Measurements from ENCODE around the gene SEBOX. TPM values are rescaled to one million over a fixed set of nuclear protein-coding genes. Genes with fewer than 3 reads are reported as not detected.

SEBOX gene
- total RNA-seq, 2 donors from 2014 or later = not detected

- Mint-ChIP-seq H3K27ac (peak overlapping the region; percentile 96), H3K27me3 (no peaks in the 10 kb centered on the region), H3K4me3 (peak overlapping the region; percentile 93), H3K4me1 (peaks cover 30% of the 10 kb centered on the region), H3K36me3 (ENCODE audit: low read depth) (peaks cover 24% of the 10 kb centered on the region), H3K9me3 (no peaks in the 10 kb centered on the region)
- no peak for ATAC-seq (replicated peaks)
Measured at GRCh38 chr17:28334171-28334570, 30.8 kb downstream of the SEBOX start.

GRCh38 chr17:28333083-28333746 lies 31.8 kb downstream of the SEBOX start:
- Mint-ChIP-seq H3K27me3 (no peaks in the 10 kb centered on the region), H3K36me3 (ENCODE audit: low read depth) (peaks cover 34% of the 10 kb centered on the region), H3K4me3 (peak overlapping the region; percentile 93), H3K4me1 (peaks cover 30% of the 10 kb centered on the region), H3K9me3 (no peaks in the 10 kb centered on the region), H3K27ac (no peak overlapping the region)
- no peak for ATAC-seq (replicated peaks)

GRCh38 chr17:28331891-28332420 lies 33.0 kb downstream of the SEBOX start:
- Mint-ChIP-seq H3K36me3 (ENCODE audit: low read depth) (peaks cover 46% of the 10 kb centered on the region), H3K27ac (peak overlapping the region; percentile 40), H3K9me3 (no peaks in the 10 kb centered on the region), H3K27me3 (no peaks in the 10 kb centered on the region), H3K4me3 (no peak overlapping the region), H3K4me1 (peaks cover 31% of the 10 kb centered on the region)
- no peak for ATAC-seq (replicated peaks)

GRCh38 chr17:28330671-28331070 lies 34.3 kb downstream of the SEBOX start:
- no peaks in the 10 kb centered on the region for H3K27me3 Mint-ChIP-seq
- H3K4me1 Mint-ChIP-seq = peaks cover 32% of the 10 kb centered on the region
- no peak for ATAC-seq (replicated peaks)
- no peaks in the 10 kb centered on the region for H3K9me3 Mint-ChIP-seq
- H3K36me3 Mint-ChIP-seq (ENCODE audit: low read depth) = peaks cover 59% of the 10 kb centered on the region
- H3K27ac Mint-ChIP-seq = no peak overlapping the region
- no peak overlapping the region for H3K4me3 Mint-ChIP-seq

- no peaks in the 10 kb centered on the region for H3K27me3 Mint-ChIP-seq
- ATAC-seq (replicated peaks) = no peak
- H3K9me3 Mint-ChIP-seq = no peaks in the 10 kb centered on the region
- H3K27ac Mint-ChIP-seq = peak overlapping the region; percentile 88
- no peak overlapping the region for H3K4me3 Mint-ChIP-seq
- peaks cover 20% of the 10 kb centered on the region for H3K4me1 Mint-ChIP-seq
- peaks cover 64% of the 10 kb centered on the region for H3K36me3 Mint-ChIP-seq (ENCODE audit: low read depth)
Measured at GRCh38 chr17:28328325-28328724, 36.7 kb downstream of the SEBOX start.

DNA sequence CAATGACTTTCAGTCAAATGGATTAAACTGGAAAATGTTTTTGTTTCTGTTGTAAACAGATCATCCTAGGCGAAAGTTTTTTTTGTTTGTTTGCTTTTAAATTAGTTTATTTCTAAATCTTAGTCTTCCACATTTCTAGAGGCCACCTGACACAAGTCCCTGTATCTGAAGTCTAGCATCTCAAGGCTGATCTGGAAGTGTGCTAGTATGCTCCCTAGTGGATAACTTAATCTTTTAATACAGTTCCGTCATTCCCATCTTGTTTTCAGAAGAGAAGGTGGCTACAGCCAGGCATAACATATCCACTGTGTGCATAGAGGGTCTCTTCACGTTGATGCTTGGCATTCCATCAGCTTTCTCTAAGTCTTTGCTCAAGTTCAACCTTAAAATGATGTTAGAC lies 37.3 kb downstream of the SEBOX start:
- H3K4me3 Mint-ChIP-seq = peak overlapping the region; percentile 60
- no peak for ATAC-seq (replicated peaks)
- H3K27ac Mint-ChIP-seq = peak overlapping the region; percentile 88
- no peaks in the 10 kb centered on the region for H3K9me3 Mint-ChIP-seq
- H3K36me3 Mint-ChIP-seq (ENCODE audit: low read depth) = peaks cover 64% of the 10 kb centered on the region
- H3K4me1 Mint-ChIP-seq = peaks cover 20% of the 10 kb centered on the region
- no peaks in the 10 kb centered on the region for H3K27me3 Mint-ChIP-seq

- H3K27ac Mint-ChIP-seq = peak overlapping the region; percentile 88
- H3K4me3 Mint-ChIP-seq = peak overlapping the region; percentile 60
- no peaks in the 10 kb centered on the region for H3K27me3 Mint-ChIP-seq
- peaks cover 66% of the 10 kb centered on the region for H3K36me3 Mint-ChIP-seq (ENCODE audit: low read depth)
- no peaks in the 10 kb centered on the region for H3K9me3 Mint-ChIP-seq
- peaks cover 16% of the 10 kb centered on the region for H3K4me1 Mint-ChIP-seq
- ATAC-seq (replicated peaks) = peak; percentile 100
Measured at GRCh38 chr17:28327031-28327607, 37.9 kb downstream of the SEBOX start.

DNA sequence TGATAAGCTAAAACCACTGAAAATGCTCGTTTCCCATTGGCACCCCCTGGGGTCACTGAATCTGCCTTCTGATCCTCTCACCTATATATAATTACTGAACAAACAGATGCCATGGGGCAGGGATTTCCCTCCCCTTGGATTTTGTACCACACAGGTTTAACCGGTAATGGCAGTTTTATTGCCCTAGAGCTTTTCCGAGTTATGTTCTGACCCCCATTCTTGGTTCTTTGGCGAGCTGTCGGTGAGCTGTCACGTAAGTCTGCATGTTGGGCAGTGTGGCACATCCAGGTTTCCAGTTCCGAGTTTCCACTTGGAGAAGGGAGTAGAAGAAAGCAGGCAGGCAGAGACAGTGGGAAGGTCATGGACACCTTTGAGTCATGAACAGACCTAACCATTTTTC lies 38.9 kb downstream of the SEBOX start:
- Mint-ChIP-seq H3K9me3 (no peaks in the 10 kb centered on the region), H3K4me1 (peaks cover 18% of the 10 kb centered on the region), H3K27ac (peak overlapping the region; percentile 88), H3K27me3 (no peaks in the 10 kb centered on the region), H3K4me3 (no peak overlapping the region), H3K36me3 (ENCODE audit: low read depth) (peaks cover 63% of the 10 kb centered on the region)
- no peak for ATAC-seq (replicated peaks)

DNA sequence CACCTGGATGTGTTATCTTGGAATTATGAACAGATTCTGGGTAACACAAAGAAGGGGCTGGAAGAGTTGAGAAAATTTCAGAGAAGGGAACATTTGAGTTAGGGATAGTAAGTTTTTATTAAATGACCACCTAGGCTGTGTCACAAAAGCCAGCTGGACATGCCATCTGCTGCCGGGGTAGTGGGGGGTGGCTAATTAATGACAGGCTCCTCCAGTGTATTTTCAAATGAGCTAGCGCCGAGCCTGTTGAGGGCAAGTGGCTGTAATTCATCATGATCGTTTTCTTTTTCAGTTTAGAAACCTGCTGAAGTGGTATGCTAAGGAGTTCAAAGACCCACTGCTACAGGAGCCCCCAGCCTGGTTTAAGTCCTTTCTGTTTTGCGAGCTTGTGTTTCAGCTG lies 39.8 kb downstream of the SEBOX start:
- no peak for ATAC-seq (replicated peaks)
- H3K9me3 Mint-ChIP-seq = no peaks in the 10 kb centered on the region
- H3K4me3 Mint-ChIP-seq = no peak overlapping the region
- H3K27ac Mint-ChIP-seq = no peak overlapping the region
- peaks cover 69% of the 10 kb centered on the region for H3K36me3 Mint-ChIP-seq (ENCODE audit: low read depth)
- H3K27me3 Mint-ChIP-seq = no peaks in the 10 kb centered on the region
- H3K4me1 Mint-ChIP-seq = peaks cover 27% of the 10 kb centered on the region

DNA sequence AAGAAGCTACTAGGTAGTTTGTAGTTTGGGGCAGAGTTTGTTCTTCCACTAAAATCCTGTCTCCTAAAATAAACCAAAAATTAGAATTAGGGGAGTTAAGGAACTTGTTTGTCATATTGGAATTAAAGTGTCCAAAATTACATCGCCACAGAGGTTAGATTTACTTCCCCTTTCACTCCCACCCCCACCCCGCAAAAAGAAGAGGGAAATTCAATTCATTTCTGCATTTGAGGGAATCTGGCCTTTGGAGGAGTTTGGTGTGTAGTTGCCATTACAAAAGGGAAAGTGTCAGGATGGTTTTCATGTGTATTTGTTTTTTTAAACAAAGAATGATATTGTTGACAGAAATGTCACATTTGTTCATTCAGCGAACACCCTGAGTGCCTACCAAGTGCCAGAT lies 40.2 kb downstream of the SEBOX start:
- Mint-ChIP-seq H3K27ac (no peak overlapping the region), H3K9me3 (no peaks in the 10 kb centered on the region), H3K36me3 (ENCODE audit: low read depth) (peaks cover 73% of the 10 kb centered on the region), H3K4me1 (peaks cover 31% of the 10 kb centered on the region), H3K4me3 (no peak overlapping the region), H3K27me3 (no peaks in the 10 kb centered on the region)
- ATAC-seq (replicated peaks) = no peak

DNA sequence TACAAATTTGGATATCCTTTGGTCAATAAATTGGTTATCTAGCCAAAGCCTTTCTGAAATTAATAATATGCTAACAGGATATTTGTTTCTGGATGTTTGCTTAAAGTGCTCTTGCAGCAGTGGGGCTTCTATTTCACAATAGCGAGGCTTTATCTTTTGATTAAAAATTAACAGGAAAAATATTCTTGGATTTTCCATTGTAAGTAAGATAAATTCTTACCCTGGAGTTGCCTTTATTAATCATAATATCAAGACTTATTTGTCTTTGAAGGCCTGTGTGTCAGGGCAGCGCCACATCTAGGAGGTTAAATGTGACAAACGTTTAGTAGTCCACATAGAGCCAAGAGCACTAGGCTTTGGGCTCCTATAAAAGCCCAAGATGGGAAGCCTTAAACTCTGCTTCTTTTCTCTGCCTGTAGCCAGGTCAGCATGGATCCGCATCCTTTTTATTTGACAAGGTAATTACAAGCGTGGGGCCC lies 40.7 kb downstream of the SEBOX start:
- H3K9me3 Mint-ChIP-seq = no peaks in the 10 kb centered on the region
- peaks cover 32% of the 10 kb centered on the region for H3K4me1 Mint-ChIP-seq
- H3K36me3 Mint-ChIP-seq (ENCODE audit: low read depth) = peaks cover 69% of the 10 kb centered on the region
- H3K27ac Mint-ChIP-seq = no peak overlapping the region
- H3K27me3 Mint-ChIP-seq = no peaks in the 10 kb centered on the region
- no peak for ATAC-seq (replicated peaks)
- no peak overlapping the region for H3K4me3 Mint-ChIP-seq

GRCh38 chr17:28320215-28321061 lies 44.6 kb downstream of the SEBOX start:
- Mint-ChIP-seq H3K9me3 (no peaks in the 10 kb centered on the region), H3K27ac (peak overlapping the region; percentile 79), H3K36me3 (ENCODE audit: low read depth) (peaks cover 30% of the 10 kb centered on the region), H3K27me3 (no peaks in the 10 kb centered on the region), H3K4me3 (peak overlapping the region; percentile 89), H3K4me1 (peaks cover 24% of the 10 kb centered on the region)
- ATAC-seq (replicated peaks) = no peak

GRCh38 chr17:28319598-28319935 lies 45.4 kb downstream of the SEBOX start:
- H3K4me3 Mint-ChIP-seq = peak overlapping the region; percentile 89
- peaks cover 24% of the 10 kb centered on the region for H3K4me1 Mint-ChIP-seq
- peaks cover 24% of the 10 kb centered on the region for H3K36me3 Mint-ChIP-seq (ENCODE audit: low read depth)
- H3K9me3 Mint-ChIP-seq = no peaks in the 10 kb centered on the region
- H3K27me3 Mint-ChIP-seq = no peaks in the 10 kb centered on the region
- ATAC-seq (replicated peaks) = no peak
- H3K27ac Mint-ChIP-seq = peak overlapping the region; percentile 79

DNA sequence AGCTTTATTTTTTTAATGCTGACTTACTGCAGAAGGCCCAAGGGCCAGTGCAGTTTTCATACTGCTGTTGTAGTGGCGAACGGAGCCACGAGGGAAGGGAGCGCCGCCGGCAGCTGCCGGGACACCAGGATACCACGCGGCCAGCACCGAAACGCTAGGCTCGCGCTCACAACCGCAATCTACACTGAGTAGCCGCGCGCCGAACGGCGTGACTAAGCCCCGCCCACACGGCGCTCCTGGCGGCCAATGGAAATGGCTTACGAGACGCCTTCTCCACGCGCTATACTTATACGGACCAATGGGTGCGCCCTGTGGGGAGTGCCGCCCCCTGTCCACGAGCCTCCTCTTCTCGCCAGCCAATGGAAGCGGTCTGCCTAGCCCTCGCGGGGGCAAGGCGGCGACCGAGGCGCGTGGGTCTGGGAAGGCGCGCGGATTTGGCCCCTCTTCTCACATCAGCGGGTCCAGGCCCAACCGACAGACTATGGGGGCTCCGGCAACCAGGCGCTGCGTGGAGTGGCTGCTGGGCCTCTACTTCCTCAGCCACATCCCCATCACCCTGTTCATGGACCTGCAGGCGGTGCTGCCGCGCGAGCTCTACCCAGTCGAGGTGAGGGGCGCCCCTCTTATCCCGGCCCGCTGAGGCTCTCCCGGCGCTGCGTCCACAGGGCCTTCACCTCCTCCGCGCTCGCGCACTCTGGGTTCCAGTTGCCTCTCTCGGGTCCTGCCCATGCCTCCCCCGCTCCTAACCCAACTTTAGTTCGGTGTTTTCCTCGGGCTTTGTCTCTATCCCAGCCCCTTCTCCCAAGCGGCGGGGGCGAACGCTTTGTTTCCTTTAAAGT lies 46.0 kb downstream of the SEBOX start, which contains the start of gene TMEM97:
Gene TMEM97 (plus strand): TSS at position 442 of the 839 bp plus-strand sequence. CDS start 40 bp downstream, at position 482.
- ATAC-seq (replicated peaks) = peak; percentile 99

More for the DNA sequence above, 46.0 kb downstream of the SEBOX start, which contains the start of gene TMEM97:
- Mint-ChIP-seq H3K4me3 (peak within 1 kb of the TSS; percentile 89), H3K27ac (peak within 1 kb of the TSS; percentile 79), H3K27me3 (no peaks in the 10 kb centered on the region), H3K4me1 (peaks cover 24% of the 10 kb centered on the region), H3K36me3 (ENCODE audit: low read depth) (peaks cover 24% of the 10 kb centered on the region), H3K9me3 (no peaks in the 10 kb centered on the region)
